ENCODE measurements around the gene CAMLG.

GRCh38 chr5:134714120-134714519, 24.2 kb upstream of the CAMLG start:
- no peak for TF ChIP-seq ZNF510 (tag by site-specific recombination; IDR thresholded peaks at IDR 0.05; ENCODE audit: insufficient replicate concordance)
- no peak for TF ChIP-seq HOXC10 (CRISPR knock-in tag; IDR thresholded peaks at IDR 0.05)
- no peak for TF ChIP-seq ZNF174 (tag by site-specific recombination; IDR thresholded peaks at IDR 0.05)
- no peak for TF ChIP-seq PRDM4 (tag by site-specific recombination; IDR thresholded peaks at IDR 0.05)
- TF ChIP-seq CTCF (tag by site-specific recombination; IDR thresholded peaks at IDR 0.05), result no peak
- no peak for TF ChIP-seq ZNF707 (tag by site-specific recombination; IDR thresholded peaks at IDR 0.05)
- no peak for TF ChIP-seq ZBTB11 (tag by site-specific recombination; conservative IDR thresholded peaks at IDR 0.05; ENCODE audit: low read depth)
- TF ChIP-seq ZNF623 (tag by site-specific recombination; IDR thresholded peaks at IDR 0.05), result no peak
- TF ChIP-seq SALL2 (tag by site-specific recombination; IDR thresholded peaks at IDR 0.05; ENCODE audit: borderline replicate concordance), result no peak
- TF ChIP-seq ZBTB1 (tag by site-specific recombination; IDR thresholded peaks at IDR 0.05), result no peak
- no peak for TF ChIP-seq ZBTB26 (tag by site-specific recombination; optimal IDR thresholded peaks at IDR 0.05)
- TF ChIP-seq, protein P1, sequence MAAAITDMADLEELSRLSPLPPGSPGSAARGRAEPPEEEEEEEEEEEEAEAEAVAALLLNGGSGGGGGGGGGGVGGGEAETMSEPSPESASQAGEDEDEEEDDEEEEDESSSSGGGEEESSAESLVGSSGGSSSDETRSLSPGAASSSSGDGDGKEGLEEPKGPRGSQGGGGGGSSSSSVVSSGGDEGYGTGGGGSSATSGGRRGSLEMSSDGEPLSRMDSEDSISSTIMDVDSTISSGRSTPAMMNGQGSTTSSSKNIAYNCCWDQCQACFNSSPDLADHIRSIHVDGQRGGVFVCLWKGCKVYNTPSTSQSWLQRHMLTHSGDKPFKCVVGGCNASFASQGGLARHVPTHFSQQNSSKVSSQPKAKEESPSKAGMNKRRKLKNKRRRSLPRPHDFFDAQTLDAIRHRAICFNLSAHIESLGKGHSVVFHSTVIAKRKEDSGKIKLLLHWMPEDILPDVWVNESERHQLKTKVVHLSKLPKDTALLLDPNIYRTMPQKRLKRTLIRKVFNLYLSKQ (tag by site-specific recombination; IDR thresholded peaks at IDR 0.05; ENCODE audit: borderline replicate concordance), result no peak
- TF ChIP-seq ATF2 (tag by site-specific recombination; IDR thresholded peaks at IDR 0.05; ENCODE audit: low read depth), result no peak
